GM12892 (cell line): ENCODE data around the gene VWC2.
"Not testable (repeated sequence)": the region's sequence is repeated elsewhere in the genome, so short reads cannot be mapped to it uniquely, and the experiment has no call there.

Source experiments
- POLR2A ChIP-seq: IDR thresholded peaks from 2 replicates; pipeline ENCODE4 v1.6.1; 2011; ENCODE audit warnings: low read depth, low read length, control low read depth
- POLR2AphosphoS5 ChIP-seq: IDR thresholded peaks from 2 replicates; pipeline ENCODE4 v1.6.1; 2011; ENCODE audit warnings: low read depth, low read length, control low read depth
- TAF1 ChIP-seq: IDR thresholded peaks from 2 replicates; pipeline ENCODE4 v1.6.1; 2011; ENCODE audit warnings: low read depth, mild to moderate bottlenecking, control low read depth, low read length, borderline replicate concordance

DNA sequence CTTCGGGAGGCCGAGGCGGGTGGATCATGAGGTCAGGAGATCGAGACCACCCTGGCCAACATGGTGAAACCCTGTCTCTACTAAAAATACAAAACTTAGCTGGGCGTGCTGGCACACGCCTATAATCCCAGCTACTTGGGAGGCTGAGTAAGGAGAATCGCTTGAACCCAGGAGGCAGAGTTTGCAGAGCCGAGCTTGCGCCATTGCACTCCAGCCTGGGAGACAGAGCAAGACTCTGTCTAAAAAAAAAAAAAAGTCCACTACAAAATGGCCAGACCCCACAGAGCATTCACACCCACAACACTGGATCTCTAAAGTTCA is 78.1 kb downstream of the VWC2 start:
- not testable (repeated sequence) for TF ChIP-seq POLR2AphosphoS5, TAF1, POLR2A
